ENCODE results near the gene MMP15.

MMP15 gene

GRCh38 chr16:58038219-58038641 is 12.7 kb downstream of the MMP15 start:
- DNase-seq (ENCODE audit: extremely low read depth, low read depth) = no peak
- TF ChIP-seq CTCF (IDR thresholded peaks at IDR 0.05; ENCODE audit: low read depth, low read length) = no peak

- no peak for TF ChIP-seq CTCF (IDR thresholded peaks at IDR 0.05; ENCODE audit: low read depth, low read length)
- DNase-seq (ENCODE audit: extremely low read depth, low read depth) = no peak
Observed at GRCh38 chr16:58039829-58040495, 14.4 kb downstream of the MMP15 start.

GRCh38 chr16:58040496-58040846 is 14.9 kb downstream of the MMP15 start:
- TF ChIP-seq CTCF (IDR thresholded peaks at IDR 0.05; ENCODE audit: low read depth, low read length) = no peak

GRCh38 chr16:58040945-58041627 is 15.5 kb downstream of the MMP15 start:
- no peak for DNase-seq (ENCODE audit: extremely low read depth, low read depth)
- no peak for TF ChIP-seq CTCF (IDR thresholded peaks at IDR 0.05; ENCODE audit: low read depth, low read length)

More at GRCh38 chr16:58040496-58040846, 14.9 kb downstream of the MMP15 start:
- no peak for DNase-seq (ENCODE audit: extremely low read depth, low read depth)

- DNase-seq (ENCODE audit: extremely low read depth, low read depth) = no peak
- TF ChIP-seq CTCF (IDR thresholded peaks at IDR 0.05; ENCODE audit: low read depth, low read length) = no peak
Observed at GRCh38 chr16:58041628-58041955, 16.0 kb downstream of the MMP15 start.

GRCh38 chr16:58042001-58042885 is 16.7 kb downstream of the MMP15 start:
- TF ChIP-seq CTCF (IDR thresholded peaks at IDR 0.05; ENCODE audit: low read depth, low read length) = no peak

More at GRCh38 chr16:58042001-58042885, 16.7 kb downstream of the MMP15 start:
- no peak for DNase-seq (ENCODE audit: extremely low read depth, low read depth)

Data from AG09319 (cell line).